ENCODE data around the gene VENTX. TPM values are rescaled to one million over a fixed set of nuclear protein-coding genes. Genes with fewer than 3 reads are reported as not detected.

The VENTX gene
- total and polyA plus RNA-seq, 4 donors: 1.0 to 7.4 (median 2.6) TPM

GRCh38 chr10:133195611-133196010 is 42.0 kb upstream of the VENTX start:
- Histone ChIP-seq H3K36me3 (ENCODE audit: control insufficient read depth in 1 of 2, insufficient read depth in 2 of 2, low read length in 1 of 2) (no peaks in the 10 kb centered on the region), H3K27ac (ENCODE audit: low read depth in 1 of 2, low read length in 2 of 2) (no peak overlapping the region), H3K4me1 (ENCODE audit: control insufficient read depth in 1 of 2, insufficient read depth in 2 of 2, low read length in 2 of 2) (no peaks in the 10 kb centered on the region), H3K4me3 (ENCODE audit: low read length in 2 of 2) (no peak overlapping the region), H3K27me3 (ENCODE audit: control insufficient read depth in 1 of 2, insufficient read depth in 2 of 2, low read length in 1 of 2) (no peaks in the 10 kb centered on the region), H3K9me3 (ENCODE audit: control insufficient read depth, low read length) (peaks cover 2% of the 10 kb centered on the region)
- intact Hi-C loops (cut with DNase I): no loop called here
- WGBS, 2 donors: 93% methylated on average over 23 of the region's 23 CpGs
- ATAC-seq (ENCODE audit: low FRiP score): no peak
- peak in 1 of 2 donors; percentile 21 for DNase-seq

- Histone ChIP-seq H3K4me3 (ENCODE audit: low read length in 2 of 2) (no peak overlapping the region), H3K27me3 (ENCODE audit: control insufficient read depth in 1 of 2, insufficient read depth in 2 of 2, low read length in 1 of 2) (no peaks in the 10 kb centered on the region), H3K27ac (ENCODE audit: low read depth in 1 of 2, low read length in 2 of 2) (no peak overlapping the region), H3K36me3 (ENCODE audit: control insufficient read depth in 1 of 2, insufficient read depth in 2 of 2, low read length in 1 of 2) (no peaks in the 10 kb centered on the region), H3K9me3 (ENCODE audit: control insufficient read depth, low read length) (peaks cover 2% of the 10 kb centered on the region), H3K4me1 (ENCODE audit: control insufficient read depth in 1 of 2, insufficient read depth in 2 of 2, low read length in 2 of 2) (no peaks in the 10 kb centered on the region)
- no peak for DNase-seq
- WGBS, 2 donors: 78 to 83% methylated on average over 24 of the region's 24 CpGs
- intact Hi-C loops (cut with DNase I): no loop called here
- ATAC-seq (ENCODE audit: low FRiP score): no peak
These were observed 41.3 kb upstream of the VENTX start for GRCh38 chr10:133196221-133196915.

- Histone ChIP-seq H3K36me3 (ENCODE audit: control insufficient read depth in 1 of 2, insufficient read depth in 2 of 2, low read length in 1 of 2) (no peaks in the 10 kb centered on the region), H3K27me3 (ENCODE audit: control insufficient read depth in 1 of 2, insufficient read depth in 2 of 2, low read length in 1 of 2) (no peaks in the 10 kb centered on the region), H3K4me1 (ENCODE audit: control insufficient read depth in 1 of 2, insufficient read depth in 2 of 2, low read length in 2 of 2) (no peaks in the 10 kb centered on the region), H3K9me3 (ENCODE audit: control insufficient read depth, low read length) (no peaks in the 10 kb centered on the region), H3K27ac (ENCODE audit: low read depth in 1 of 2, low read length in 2 of 2) (no peak overlapping the region), H3K4me3 (ENCODE audit: low read length in 2 of 2) (no peak overlapping the region)
- no peak for ATAC-seq (ENCODE audit: low FRiP score)
- DNase-seq: no peak
- WGBS, 2 donors: 89 to 92% methylated on average over 37 to 40 of the region's 40 CpGs
- intact Hi-C loops (cut with DNase I): no loop called here
These were observed 40.5 kb upstream of the VENTX start for GRCh38 chr10:133196936-133197758.

DNA sequence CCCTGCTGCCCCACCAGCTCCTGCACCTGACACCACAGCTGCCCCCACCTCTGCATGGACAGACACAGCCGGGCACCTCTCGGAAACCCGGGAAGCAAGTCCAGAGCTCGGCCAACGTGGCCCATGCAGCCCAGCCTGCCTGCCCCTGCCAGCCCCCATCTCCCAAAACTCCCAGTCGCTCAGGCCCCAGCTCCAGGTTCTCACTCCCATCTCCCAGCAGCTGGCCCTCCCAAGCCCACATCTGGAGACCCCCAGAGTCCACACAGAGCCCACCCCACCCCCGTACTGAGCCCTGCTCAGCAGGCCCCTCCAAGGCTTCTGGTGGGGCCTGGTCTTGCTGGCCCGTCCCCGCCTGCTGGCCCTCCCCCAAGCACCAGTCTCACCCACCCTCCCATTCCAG is 39.9 kb upstream of the VENTX start:
- Histone ChIP-seq H3K27ac (ENCODE audit: low read depth in 1 of 2, low read length in 2 of 2) (no peak overlapping the region), H3K27me3 (ENCODE audit: control insufficient read depth in 1 of 2, insufficient read depth in 2 of 2, low read length in 1 of 2) (no peaks in the 10 kb centered on the region), H3K36me3 (ENCODE audit: control insufficient read depth in 1 of 2, insufficient read depth in 2 of 2, low read length in 1 of 2) (no peaks in the 10 kb centered on the region), H3K9me3 (ENCODE audit: control insufficient read depth, low read length) (no peaks in the 10 kb centered on the region), H3K4me1 (ENCODE audit: control insufficient read depth in 1 of 2, insufficient read depth in 2 of 2, low read length in 2 of 2) (no peaks in the 10 kb centered on the region), H3K4me3 (ENCODE audit: low read length in 2 of 2) (no peak overlapping the region)
- DNase-seq (no peak), ATAC-seq (ENCODE audit: low FRiP score) (no peak)
- intact Hi-C loops (cut with DNase I): no loop called here
- WGBS, 2 donors: 92 to 96% methylated on average over 9 of the region's 9 CpGs

- intact Hi-C loops (cut with DNase I): no loop called here
- no peak for ATAC-seq (ENCODE audit: low FRiP score)
- no peaks in the 10 kb centered on the region for H3K27me3 ChIP-seq (ENCODE audit: control insufficient read depth in 1 of 2, insufficient read depth in 2 of 2, low read length in 1 of 2)
- H3K36me3 ChIP-seq (ENCODE audit: control insufficient read depth in 1 of 2, insufficient read depth in 2 of 2, low read length in 1 of 2): no peaks in the 10 kb centered on the region
- WGBS, 2 donors: 94 to 95% methylated on average over 21 to 26 of the region's 26 CpGs
- no peaks in the 10 kb centered on the region for H3K9me3 ChIP-seq (ENCODE audit: control insufficient read depth, low read length)
- no peak overlapping the region for H3K27ac ChIP-seq (ENCODE audit: low read depth in 1 of 2, low read length in 2 of 2)
- H3K4me1 ChIP-seq (ENCODE audit: control insufficient read depth in 1 of 2, insufficient read depth in 2 of 2, low read length in 2 of 2): no peaks in the 10 kb centered on the region
- no peak overlapping the region for H3K4me3 ChIP-seq (ENCODE audit: low read length in 2 of 2)
- no peak for DNase-seq
These were observed 39.4 kb upstream of the VENTX start for GRCh38 chr10:133198206-133198605.

- intact Hi-C loops (cut with DNase I): no loop called here
- DNase-seq (no peak), ATAC-seq (ENCODE audit: low FRiP score) (no peak)
- H3K4me1 ChIP-seq (ENCODE audit: control insufficient read depth in 1 of 2, insufficient read depth in 2 of 2, low read length in 2 of 2): no peaks in the 10 kb centered on the region
- no peaks in the 10 kb centered on the region for H3K36me3 ChIP-seq (ENCODE audit: control insufficient read depth in 1 of 2, insufficient read depth in 2 of 2, low read length in 1 of 2)
- 86 to 91% methylated on average over 51 to 54 of the region's 54 CpGs for WGBS, 2 donors
- H3K27ac ChIP-seq (ENCODE audit: low read depth in 1 of 2, low read length in 2 of 2): no peak overlapping the region
- H3K4me3 ChIP-seq (ENCODE audit: low read length in 2 of 2): no peak overlapping the region
- H3K9me3 ChIP-seq (ENCODE audit: control insufficient read depth, low read length): no peaks in the 10 kb centered on the region
- H3K27me3 ChIP-seq (ENCODE audit: control insufficient read depth in 1 of 2, insufficient read depth in 2 of 2, low read length in 1 of 2): no peaks in the 10 kb centered on the region
These were observed 38.8 kb upstream of the VENTX start for GRCh38 chr10:133198621-133199487.

DNA sequence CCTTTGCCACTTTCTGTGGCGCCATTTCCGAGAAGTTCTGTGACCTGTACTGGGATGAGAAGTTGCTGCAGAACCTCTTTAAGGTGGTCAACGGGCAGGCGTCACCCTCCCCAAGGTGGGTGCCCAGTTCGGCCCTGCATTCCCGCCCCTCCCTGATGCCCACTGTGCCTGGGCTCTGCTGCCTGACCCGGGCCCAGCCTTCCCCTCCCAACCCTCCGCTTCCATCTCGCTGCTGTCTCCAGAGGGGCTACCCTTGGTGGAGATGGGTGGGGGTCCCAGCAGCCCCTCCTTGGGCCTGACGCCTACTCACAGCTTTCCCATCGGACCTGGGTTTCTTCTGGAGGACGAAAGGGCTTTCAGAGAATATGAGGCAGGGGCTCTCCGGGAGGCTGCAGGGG is 38.2 kb upstream of the VENTX start:
- Histone ChIP-seq H3K4me1 (ENCODE audit: control insufficient read depth in 1 of 2, insufficient read depth in 2 of 2, low read length in 2 of 2) (no peaks in the 10 kb centered on the region), H3K27me3 (ENCODE audit: control insufficient read depth in 1 of 2, insufficient read depth in 2 of 2, low read length in 1 of 2) (no peaks in the 10 kb centered on the region), H3K9me3 (ENCODE audit: control insufficient read depth, low read length) (no peaks in the 10 kb centered on the region), H3K36me3 (ENCODE audit: control insufficient read depth in 1 of 2, insufficient read depth in 2 of 2, low read length in 1 of 2) (no peaks in the 10 kb centered on the region), H3K27ac (ENCODE audit: low read depth in 1 of 2, low read length in 2 of 2) (no peak overlapping the region), H3K4me3 (ENCODE audit: low read length in 2 of 2) (no peak overlapping the region)
- 89 to 91% methylated on average over 13 of the region's 13 CpGs for WGBS, 2 donors
- no peak for ATAC-seq (ENCODE audit: low FRiP score)
- no peak for DNase-seq
- intact Hi-C loops (cut with DNase I): no loop called here

GRCh38 chr10:133199992-133200611 is 37.6 kb upstream of the VENTX start:
- Histone ChIP-seq H3K4me3 (ENCODE audit: low read length in 2 of 2) (no peak overlapping the region), H3K9me3 (ENCODE audit: control insufficient read depth, low read length) (no peaks in the 10 kb centered on the region), H3K27ac (ENCODE audit: low read depth in 1 of 2, low read length in 2 of 2) (no peak overlapping the region), H3K27me3 (ENCODE audit: control insufficient read depth in 1 of 2, insufficient read depth in 2 of 2, low read length in 1 of 2) (no peaks in the 10 kb centered on the region), H3K36me3 (ENCODE audit: control insufficient read depth in 1 of 2, insufficient read depth in 2 of 2, low read length in 1 of 2) (no peaks in the 10 kb centered on the region), H3K4me1 (ENCODE audit: control insufficient read depth in 1 of 2, insufficient read depth in 2 of 2, low read length in 2 of 2) (no peaks in the 10 kb centered on the region)
- WGBS, 2 donors: 62 to 76% methylated on average over 38 of the region's 38 CpGs
- intact Hi-C loops (cut with DNase I): no loop called here
- DNase-seq (no peak), ATAC-seq (ENCODE audit: low FRiP score) (no peak)
